Umbilical cord (tissue), 2 donors: ENCODE measurements around the gene ZNF511. TPM values are rescaled to one million over a fixed set of nuclear protein-coding genes. Genes with fewer than 3 reads are reported as not detected.

Experiments used
- DNase-seq: peaks from one replicate; pipeline ENCODE4 v3.0.0-alpha.2; 2015; ENCODE audit warnings: low spot score
- total RNA-seq: library from RNA; depleted of rRNA; stranded (reverse); fragments of >200 nt; gene quantifications from one replicate; pipeline ENCODE4 v1.2.3, GENCODE V29; 2014; ENCODE audit warnings: low replicate concordance; ENCODE audit not compliant: insufficient read depth

The ZNF511 gene
- total RNA-seq, 1 donor from 2014 or later = 41.9 TPM

GRCh38 chr10:133292919-133293809 is 15.6 kb upstream of the ZNF511 start:
- no peak for DNase-seq

- DNase-seq = no peak
These were observed 14.9 kb upstream of the ZNF511 start for GRCh38 chr10:133293810-133294119.

GRCh38 chr10:133294189-133294588 is 14.5 kb upstream of the ZNF511 start:
- no peak for DNase-seq

GRCh38 chr10:133295426-133296320 is 13.0 kb upstream of the ZNF511 start:
- DNase-seq = no peak

GRCh38 chr10:133297504-133297903 is 11.2 kb upstream of the ZNF511 start:
- DNase-seq = no peak

GRCh38 chr10:133298466-133298865 is 10.2 kb upstream of the ZNF511 start:
- DNase-seq = no peak

GRCh38 chr10:133299224-133299623 is 9.5 kb upstream of the ZNF511 start:
- DNase-seq = no peak

GRCh38 chr10:133299738-133300137 is 9.0 kb upstream of the ZNF511 start:
- no peak for DNase-seq

GRCh38 chr10:133302230-133302629 is 6.5 kb upstream of the ZNF511 start:
- DNase-seq = no peak

GRCh38 chr10:133303206-133303605 is 5.5 kb upstream of the ZNF511 start:
- no peak for DNase-seq

GRCh38 chr10:133306097-133306476 is 2.6 kb upstream of the ZNF511 start:
- DNase-seq = no peak

GRCh38 chr10:133306941-133307379 is 1.8 kb upstream of the ZNF511 start:
- no peak for DNase-seq

GRCh38 chr10:133307776-133308420 is 816 bp upstream of the ZNF511 start:
- peak; percentile 76 for DNase-seq

- DNase-seq = peak; percentile 88
These were observed 496 bp downstream of the ZNF511 start for GRCh38 chr10:133309100-133309719.

GRCh38 chr10:133309720-133310398 is 1.1 kb downstream of the ZNF511 start:
- no peak for DNase-seq

- no peak for DNase-seq
These were observed 1.7 kb downstream of the ZNF511 start for GRCh38 chr10:133310399-133310755.

GRCh38 chr10:133310789-133311188 is 2.1 kb downstream of the ZNF511 start:
- DNase-seq = no peak

- no peak for DNase-seq
These were observed 2.9 kb downstream of the ZNF511 start for GRCh38 chr10:133311570-133311969.

GRCh38 chr10:133312016-133312768 is 3.5 kb downstream of the ZNF511 start:
- DNase-seq = no peak

- no peak for DNase-seq
These were observed 4.0 kb downstream of the ZNF511 start for GRCh38 chr10:133312769-133313145.
